Fibroblast of lung (primary cell): ENCODE measurements around the gene ATG7.
"Not testable (repeated sequence)": the region's sequence is repeated elsewhere in the genome, so short reads cannot be mapped to it uniquely, and the experiment has no call there.

ENCODE experiments used
- CTCF ChIP-seq, 2 donors: IDR thresholded peaks in 1 of 2; conservative IDR thresholded peaks in 1 of 2; 1 replicate in 1 of 2; 2 replicates in 1 of 2; pipeline ENCODE4 v1.5.1; 2011 to 2012; ENCODE audit warnings: low read length in 2 of 2, control low read depth in 1 of 2, inconsistent platforms in 1 of 2, low read depth in 1 of 2, mild to moderate bottlenecking in 1 of 2
- EZH2 ChIP-seq: IDR thresholded peaks from 2 replicates; pipeline ENCODE4 v1.5.1; 2012; ENCODE audit warnings: low read length, control low read depth, mild to moderate bottlenecking; ENCODE audit errors: missing control alignments

DNA sequence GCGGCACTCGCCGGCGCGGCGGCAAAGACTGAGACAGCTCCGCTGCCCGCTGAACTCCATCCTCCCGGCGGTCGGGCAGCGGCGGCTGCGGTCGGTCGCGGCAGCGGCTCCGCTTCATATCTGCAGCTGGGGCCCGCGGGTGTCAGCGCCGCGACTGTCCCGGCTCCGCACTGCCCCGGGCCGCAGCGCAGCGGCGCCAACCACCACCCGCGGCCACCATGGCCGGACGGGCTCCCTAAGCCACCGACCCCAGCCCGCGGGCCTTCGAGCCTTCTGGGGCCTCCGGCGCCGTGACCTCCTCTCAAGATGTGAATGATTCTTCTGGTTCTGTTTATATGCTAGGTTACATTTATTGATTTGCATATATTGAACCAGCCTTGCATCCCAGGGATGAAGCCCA lies 216.2 kb downstream of the ATG7 start:
- TF ChIP-seq CTCF (conservative IDR thresholded peaks at IDR 0.05 in 1 of 2, IDR thresholded peaks at IDR 0.05 in 1 of 2; ENCODE audit: low read depth in 1 of 2, low read length in 2 of 2); EZH2: not testable (repeated sequence)
